Measurements from ENCODE around the gene LGALS4. TPM values are rescaled to one million over a fixed set of nuclear protein-coding genes. Genes with fewer than 3 reads are reported as not detected.
"Not testable (repeated sequence)": the region's sequence is repeated elsewhere in the genome, so short reads cannot be mapped to it uniquely, and the experiment has no call there.

Gene LGALS4
- total RNA-seq, 1 experiment from 2014 or later: 1.0 TPM

DNA sequence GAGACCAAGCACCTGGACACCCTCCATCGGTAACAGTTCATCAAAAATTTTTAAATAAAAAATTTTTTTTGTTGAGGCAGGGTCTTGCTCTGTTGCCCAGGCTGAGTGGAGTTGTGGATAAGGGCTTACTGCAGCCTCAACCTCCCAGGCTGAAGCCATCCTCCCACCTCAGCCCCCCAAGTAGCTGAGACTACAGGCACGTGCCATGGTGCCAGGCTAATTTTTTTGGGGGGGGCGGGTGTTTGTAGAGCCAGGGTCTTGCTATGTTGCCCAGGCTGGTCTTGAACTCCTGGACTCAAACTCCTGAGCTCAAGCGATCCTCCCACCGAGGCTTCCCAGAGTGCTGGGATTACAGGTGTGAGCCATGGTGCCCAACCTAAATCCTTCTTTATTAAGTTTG lies 19.1 kb downstream of the LGALS4 start:
- Histone ChIP-seq H3K9me2 (ENCODE audit: insufficient read depth) (no peaks in the 10 kb centered on the region), H3K79me2 (ENCODE audit: low read depth) (no peaks in the 10 kb centered on the region), H3K4me1 (replicated peaks; ENCODE audit: insufficient read depth) (peaks cover 13% of the 10 kb centered on the region), H3K9me3 (ENCODE audit: insufficient read depth, low read depth) (no peaks in the 10 kb centered on the region), H3K4me2 (no peak overlapping the region), H3K36me3 (ENCODE audit: low read depth) (no peaks in the 10 kb centered on the region), H3K4me3 (no peak overlapping the region), H3K27me3 (ENCODE audit: insufficient read depth, low read depth) (no peaks in the 10 kb centered on the region), H3F3A (ENCODE audit: insufficient read depth, low read depth) (peaks cover under 1% of the 10 kb centered on the region), H2AFZ (no peak overlapping the region), H3K27ac (no peak overlapping the region), H4K20me1 (ENCODE audit: insufficient read depth) (no peaks in the 10 kb centered on the region)
- no peak for DNase-seq
- TF ChIP-seq, protein P1, sequence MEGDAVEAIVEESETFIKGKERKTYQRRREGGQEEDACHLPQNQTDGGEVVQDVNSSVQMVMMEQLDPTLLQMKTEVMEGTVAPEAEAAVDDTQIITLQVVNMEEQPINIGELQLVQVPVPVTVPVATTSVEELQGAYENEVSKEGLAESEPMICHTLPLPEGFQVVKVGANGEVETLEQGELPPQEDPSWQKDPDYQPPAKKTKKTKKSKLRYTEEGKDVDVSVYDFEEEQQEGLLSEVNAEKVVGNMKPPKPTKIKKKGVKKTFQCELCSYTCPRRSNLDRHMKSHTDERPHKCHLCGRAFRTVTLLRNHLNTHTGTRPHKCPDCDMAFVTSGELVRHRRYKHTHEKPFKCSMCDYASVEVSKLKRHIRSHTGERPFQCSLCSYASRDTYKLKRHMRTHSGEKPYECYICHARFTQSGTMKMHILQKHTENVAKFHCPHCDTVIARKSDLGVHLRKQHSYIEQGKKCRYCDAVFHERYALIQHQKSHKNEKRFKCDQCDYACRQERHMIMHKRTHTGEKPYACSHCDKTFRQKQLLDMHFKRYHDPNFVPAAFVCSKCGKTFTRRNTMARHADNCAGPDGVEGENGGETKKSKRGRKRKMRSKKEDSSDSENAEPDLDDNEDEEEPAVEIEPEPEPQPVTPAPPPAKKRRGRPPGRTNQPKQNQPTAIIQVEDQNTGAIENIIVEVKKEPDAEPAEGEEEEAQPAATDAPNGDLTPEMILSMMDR (conservative IDR thresholded peaks at IDR 0.05): no peak
- TF ChIP-seq EZH2 (IDR thresholded peaks at IDR 0.05; ENCODE audit: low read depth): no peak
- ChIA-PET POLR2A (ENCODE audit: unreplicated experiment) (interaction anchor here (0.6 kb wide), 2 partner anchors 51 to 486 kb away, joined by 4 to 10 read pairs; no protein-coding TSS in a partner anchor), CTCF (no interaction called here)
- intact Hi-C loops (cut with micrococcal nuclease; ENCODE audit: unreplicated experiment): no loop called here
- no TSS peak for BruUV-seq (replicated peaks)

DNA sequence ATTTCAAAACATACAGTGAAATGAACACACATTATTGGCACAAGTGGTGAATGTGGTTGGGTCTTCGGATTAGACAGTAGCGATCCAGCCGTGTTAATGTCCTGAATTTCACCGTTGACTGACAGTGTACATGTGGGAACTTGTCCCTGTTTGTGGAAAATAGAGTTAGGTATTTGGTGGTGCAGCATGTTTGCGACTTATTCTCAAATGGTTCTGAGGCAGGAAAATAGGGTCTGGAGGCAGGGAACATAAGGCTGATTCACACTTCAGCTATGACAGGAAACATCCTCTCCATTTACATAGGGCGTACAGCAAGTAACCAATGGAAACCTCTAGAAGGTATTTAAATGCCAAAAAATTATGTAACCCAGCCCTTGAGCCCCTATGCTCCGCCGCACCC lies 19.6 kb downstream of the LGALS4 start:
- intact Hi-C loops (cut with micrococcal nuclease; ENCODE audit: unreplicated experiment): no loop called here
- H3K79me2 ChIP-seq (ENCODE audit: low read depth): no peaks in the 10 kb centered on the region
- peak overlapping the region; percentile 38; the same call in 1 of the 2 replicates for H3K27ac ChIP-seq
- no peak overlapping the region for H3K4me3 ChIP-seq
- peak overlapping the region; percentile 40; the same call in 1 of the 2 replicates for H3K4me2 ChIP-seq
- no TSS peak for BruUV-seq (replicated peaks)
- no peaks in the 10 kb centered on the region for H3K27me3 ChIP-seq (ENCODE audit: insufficient read depth, low read depth)
- H2AFZ ChIP-seq: no peak overlapping the region
- POLR2A ChIA-PET (ENCODE audit: unreplicated experiment): interaction anchor here (0.6 to 0.8 kb wide), 3 partner anchors 38 to 486 kb away, joined by 4 to 10 read pairs (median 7); partner anchors contain the start of gene ECH1
- no peaks in the 10 kb centered on the region for H3K9me2 ChIP-seq (ENCODE audit: insufficient read depth)
- H3K9me3 ChIP-seq (ENCODE audit: insufficient read depth, low read depth): no peaks in the 10 kb centered on the region
- no peaks in the 10 kb centered on the region for H4K20me1 ChIP-seq (ENCODE audit: insufficient read depth)
- no peaks in the 10 kb centered on the region; the same call in none of the 2 replicates for H3F3A ChIP-seq (ENCODE audit: insufficient read depth, low read depth)
- H3K4me1 ChIP-seq (replicated peaks; ENCODE audit: insufficient read depth): peaks cover 12% of the 10 kb centered on the region; the same call in 1 of the 2 replicates
- peak; percentile 41 to 48 for DNase-seq
- TF ChIP-seq EZH2 (IDR thresholded peaks at IDR 0.05; ENCODE audit: low read depth): no peak
- TF ChIP-seq, protein P1 (conservative IDR thresholded peaks at IDR 0.05): no peak
- CTCF ChIA-PET: no interaction called here
- no peaks in the 10 kb centered on the region for H3K36me3 ChIP-seq (ENCODE audit: low read depth)

DNA sequence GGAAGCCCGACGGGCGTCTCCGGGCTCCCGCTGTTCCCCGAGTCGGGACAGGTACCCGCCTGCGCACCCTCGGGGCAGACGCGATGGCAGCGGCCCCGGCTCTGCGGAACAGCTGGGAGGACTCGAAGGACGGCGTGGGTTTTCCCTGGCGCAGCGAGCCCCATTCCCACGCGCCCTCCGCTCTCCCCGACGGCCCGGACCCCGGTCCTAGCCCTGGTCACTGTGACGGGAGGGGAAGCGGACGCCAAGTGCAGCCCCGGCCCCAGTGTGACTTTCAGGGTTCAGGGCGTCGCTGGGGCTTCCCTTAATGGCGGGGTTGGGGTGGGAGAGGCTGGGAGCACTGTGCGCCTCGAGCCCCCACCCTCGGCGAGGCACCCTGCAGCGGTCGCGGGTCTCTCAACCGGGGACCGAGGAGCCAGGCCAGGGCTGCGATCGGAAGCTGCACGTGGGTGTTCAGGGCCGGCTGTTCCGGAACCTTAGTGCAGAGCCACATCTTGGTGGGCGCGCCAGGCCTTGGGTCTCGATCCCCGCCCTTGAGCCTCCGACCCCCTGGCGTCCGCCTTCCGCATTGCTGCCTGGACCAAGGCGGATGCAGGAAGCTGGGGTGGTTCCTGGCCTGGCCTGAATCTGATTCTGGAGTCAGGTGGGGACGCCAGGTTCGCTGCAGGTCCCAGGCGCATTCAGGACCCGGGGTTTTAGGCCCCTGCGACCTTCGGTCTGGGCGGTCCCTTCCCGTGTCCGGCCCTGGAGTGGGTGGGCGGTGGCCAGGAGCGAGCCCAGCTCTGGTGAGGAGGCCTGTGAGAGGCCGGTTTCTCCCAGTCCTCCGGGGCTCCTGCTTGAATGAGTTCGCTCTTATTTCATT lies 20.3 kb downstream of the LGALS4 start:
- Histone ChIP-seq H3K9me2 (ENCODE audit: insufficient read depth) (no peaks in the 10 kb centered on the region), H3K4me3 (no peak overlapping the region), H3K4me1 (replicated peaks; ENCODE audit: insufficient read depth) (peaks cover 12% of the 10 kb centered on the region; the same call in 1 of the 2 replicates), H3K4me2 (peak overlapping the region; percentile 40; the same call in 1 of the 2 replicates), H2AFZ (no peak overlapping the region), H3K79me2 (ENCODE audit: low read depth) (no peaks in the 10 kb centered on the region), H3K27ac (peak overlapping the region; percentile 38; the same call in 1 of the 2 replicates), H3F3A (ENCODE audit: insufficient read depth, low read depth) (no peaks in the 10 kb centered on the region; the same call in none of the 2 replicates), H4K20me1 (ENCODE audit: insufficient read depth) (no peaks in the 10 kb centered on the region), H3K36me3 (ENCODE audit: low read depth) (no peaks in the 10 kb centered on the region), H3K9me3 (ENCODE audit: insufficient read depth, low read depth) (no peaks in the 10 kb centered on the region), H3K27me3 (ENCODE audit: insufficient read depth, low read depth) (no peaks in the 10 kb centered on the region)
- DNase-seq: no peak
- ChIA-PET CTCF (no interaction called here), POLR2A (ENCODE audit: unreplicated experiment) (interaction anchor here (0.8 kb wide), 1 partner anchor 39 kb away, joined by 7 read pairs; the partner anchor contains the start of gene ECH1)
- TF ChIP-seq, protein P1 (conservative IDR thresholded peaks at IDR 0.05): no peak
- no peak for TF ChIP-seq EZH2 (IDR thresholded peaks at IDR 0.05; ENCODE audit: low read depth)
- intact Hi-C loops (cut with micrococcal nuclease; ENCODE audit: unreplicated experiment): no loop called here
- TSS peak; percentile 86 for BruUV-seq (replicated peaks)

DNA sequence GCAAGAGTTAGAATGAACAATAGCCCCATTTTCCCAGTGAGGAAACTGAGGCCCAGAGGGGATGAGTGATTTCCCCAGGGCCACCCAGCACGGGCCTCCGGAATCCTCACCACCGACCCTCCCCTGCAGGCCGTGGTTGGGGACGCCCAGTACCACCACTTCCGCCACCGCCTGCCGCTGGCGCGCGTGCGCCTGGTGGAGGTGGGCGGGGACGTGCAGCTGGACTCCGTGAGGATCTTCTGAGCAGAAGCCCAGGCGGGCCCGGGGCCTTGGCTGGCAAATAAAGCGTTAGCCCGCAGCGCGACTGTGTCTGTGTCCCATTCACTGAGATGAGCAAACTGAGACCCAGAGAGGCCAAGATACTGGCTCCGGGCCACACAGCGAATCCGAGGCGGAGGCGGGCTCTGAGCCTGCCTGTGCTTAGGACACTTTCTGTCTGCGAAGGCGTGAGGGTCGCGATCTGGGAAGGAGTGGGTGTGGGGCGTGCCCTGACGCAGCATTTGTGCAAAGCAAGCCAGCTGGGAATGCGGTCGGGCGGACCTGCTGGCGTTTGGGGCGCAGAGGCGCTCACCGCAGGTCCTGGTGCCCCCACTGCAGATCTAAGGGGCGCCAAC lies 21.2 kb downstream of the LGALS4 start:
- intact Hi-C loops (cut with micrococcal nuclease; ENCODE audit: unreplicated experiment); H3K36me3 ChIP-seq (ENCODE audit: low read depth); H4K20me1 ChIP-seq (ENCODE audit: insufficient read depth); H3K27ac ChIP-seq; H3K4me3 ChIP-seq; H2AFZ ChIP-seq; H3F3A ChIP-seq (ENCODE audit: insufficient read depth, low read depth); DNase-seq; H3K9me2 ChIP-seq (ENCODE audit: insufficient read depth); CTCF ChIA-PET; H3K4me2 ChIP-seq; BruUV-seq (replicated peaks); H3K9me3 ChIP-seq (ENCODE audit: insufficient read depth, low read depth); H3K27me3 ChIP-seq (ENCODE audit: insufficient read depth, low read depth); POLR2A ChIA-PET (ENCODE audit: unreplicated experiment); H3K79me2 ChIP-seq (ENCODE audit: low read depth): not testable (repeated sequence)
- peaks cover 12% of the 10 kb centered on the region; the same call in 1 of the 2 replicates for H3K4me1 ChIP-seq (replicated peaks; ENCODE audit: insufficient read depth)

Measured in PC-9 (cell line).